K562 (cell line): Measurements from ENCODE around the gene PRSS22. TPM values are rescaled to one million over a fixed set of nuclear protein-coding genes. Genes with fewer than 3 reads are reported as not detected.

ENCODE experiments used
- BACH1 ChIP-seq: fragments of 200-800 bp; sonication (Bioruptor generic); IDR thresholded peaks from 2 replicates; pipeline ENCODE4 v1.6.1; 2016; ENCODE audit warnings: missing genetic modification characterization, missing compliant biosample characterization
- BCL6 ChIP-seq: fragments of 250-450 bp; sonication (Bioruptor Pico); IDR thresholded peaks from 2 replicates; pipeline ENCODE4 v1.4.0; 2020
- BRD9 ChIP-seq: fragments of 450-650 bp; IDR thresholded peaks from 2 replicates; pipeline ENCODE4 v1.6.1; 2018; ENCODE audit warnings: low read depth; ENCODE audit not compliant: partially characterized antibody
- CBX5 ChIP-seq: IDR thresholded peaks from 2 replicates; pipeline ENCODE4 v1.6.1; 2014; ENCODE audit warnings: low read depth, borderline replicate concordance
- CLOCK ChIP-seq: fragments of 250-450 bp; sonication (Bioruptor Pico); IDR thresholded peaks from 2 replicates; pipeline ENCODE4 v1.4.0; 2020; ENCODE audit warnings: mild to moderate bottlenecking, moderate library complexity, borderline replicate concordance
- CREB1 ChIP-seq, 2 experiments: sonication (generic) in 1 of 2; formaldehyde crosslinking in 1 of 2; IDR thresholded peaks; 2 replicates each; pipeline versions ENCODE4 v1.6.1 to v1.8.0; 2012 to 2022; ENCODE audit warnings: inconsistent platforms in 1 of 2, mild to moderate bottlenecking in 1 of 2, missing genetic modification reagents in 1 of 2, moderate library complexity in 1 of 2
- CREBBP ChIP-seq: IDR thresholded peaks from one replicate; pipeline ENCODE4 v1.6.1; 2012; ENCODE audit warnings: low read depth, mild to moderate bottlenecking, control low read depth, inconsistent platforms, low read length
- ETS2 ChIP-seq: IDR thresholded peaks from 2 replicates; pipeline ENCODE4 v1.6.1; 2016; ENCODE audit warnings: borderline replicate concordance, missing genetic modification characterization, mild to moderate bottlenecking, moderate library complexity, missing compliant biosample characterization; ENCODE audit not compliant: poor library complexity, severe bottlenecking
- ETV6 ChIP-seq, 3 experiments: fragments of 150-350 bp in 1 of 3; sonication (generic) in 1 of 3; formaldehyde crosslinking in 1 of 3; IDR thresholded peaks; 2 replicates each; pipeline versions ENCODE4 v1.6.1 to v1.8.0; 2014 to 2022; ENCODE audit warnings: borderline replicate concordance in 2 of 3, low read depth in 2 of 3, antibody characterized with exemption in 1 of 3, low read length in 1 of 3, mild to moderate bottlenecking in 1 of 3, missing genetic modification reagents in 1 of 3
- HCFC1 ChIP-seq: IDR thresholded peaks from 2 replicates; pipeline ENCODE4 v1.6.1; 2012; ENCODE audit warnings: low read depth, low read length, improper control_type of control experiment
- HMG20A ChIP-seq: fragments of 450-650 bp; formaldehyde crosslinking; conservative IDR thresholded peaks from 2 replicates; pipeline ENCODE4 v1.4.0; 2020; ENCODE audit warnings: mild to moderate bottlenecking, mixed read lengths
- HMG20B ChIP-seq: fragments of 250-450 bp; sonication (Bioruptor Pico); IDR thresholded peaks from 2 replicates; pipeline ENCODE4 v1.5.0; 2021; ENCODE audit warnings: mild to moderate bottlenecking
- HNRNPLL ChIP-seq: fragments of 200-400 bp; formaldehyde crosslinking; IDR thresholded peaks from 2 replicates; pipeline ENCODE4 v1.6.1; 2017; ENCODE audit warnings: low read length, low read depth, mild to moderate bottlenecking; ENCODE audit not compliant: poor library complexity, severe bottlenecking
- NR3C1 ChIP-seq: sonication (generic); formaldehyde crosslinking; IDR thresholded peaks from 2 replicates; pipeline ENCODE4 v1.8.1; 2022; ENCODE audit warnings: missing genetic modification reagents
- PTTG1 ChIP-seq: fragments of 450-650 bp; IDR thresholded peaks from 2 replicates; pipeline ENCODE4 v1.6.1; 2016; ENCODE audit warnings: low read depth, mild to moderate bottlenecking, missing genetic modification characterization, missing compliant biosample characterization
- RBM14 ChIP-seq: fragments of 200-400 bp; formaldehyde crosslinking; IDR thresholded peaks from 2 replicates; pipeline ENCODE4 v1.6.1; 2018; ENCODE audit warnings: low read depth, mild to moderate bottlenecking, low read length, moderate library complexity, borderline replicate concordance; ENCODE audit not compliant: insufficient read depth
- SIX5 ChIP-seq, 2 experiments: IDR thresholded peaks; 2 replicates each; pipeline ENCODE4 v1.6.1; 2011; ENCODE audit warnings: low read length in 2 of 2, borderline replicate concordance in 1 of 2, low read depth in 1 of 2, mild to moderate bottlenecking in 1 of 2, moderate library complexity in 1 of 2; ENCODE audit not compliant: insufficient read depth in 1 of 2
- SRSF3 ChIP-seq: fragments of 200-400 bp; formaldehyde crosslinking; IDR thresholded peaks from 2 replicates; pipeline ENCODE4 v1.6.1; 2016; ENCODE audit warnings: mild to moderate bottlenecking, low read length, moderate library complexity; ENCODE audit not compliant: insufficient read depth
- TAF15 ChIP-seq: fragments of 200-400 bp; formaldehyde crosslinking; IDR thresholded peaks from 2 replicates; pipeline ENCODE4 v1.6.1; 2017; ENCODE audit warnings: mild to moderate bottlenecking, low read depth, low read length, moderate library complexity
- TBL1XR1 ChIP-seq, 2 experiments: IDR thresholded peaks; 2 replicates each; pipeline ENCODE4 v1.6.1; 2012; ENCODE audit warnings: improper control_type of control experiment in 2 of 2, low read length in 2 of 2, mild to moderate bottlenecking in 1 of 2
- ZBTB5 ChIP-seq: fragments of 450-650 bp; IDR thresholded peaks from 2 replicates; pipeline ENCODE4 v1.6.1; 2017; ENCODE audit warnings: antibody characterized with exemption
- ZNF143 ChIP-seq: sonication (generic); formaldehyde crosslinking; IDR thresholded peaks from 2 replicates; pipeline ENCODE4 v1.9.0; 2022; ENCODE audit warnings: mild to moderate bottlenecking, missing genetic modification reagents
- ZSCAN32 ChIP-seq: fragments of 450-650 bp; formaldehyde crosslinking; IDR thresholded peaks from 2 replicates; pipeline ENCODE4 v1.4.0; 2020; ENCODE audit warnings: mild to moderate bottlenecking, moderate library complexity
- polyA plus RNA-seq, 8 experiments: library from polyadenylated mRNA; depleted of rRNA in 4 of 8; stranded (reverse) in 5 of 8; unstranded in 3 of 8; fragments of >200 nt; fragmentation: Nextera tagmentation in 2 of 8; fragmentation: Illumina TruSeq in 1 of 8; extraction: Ambion mirVana in 2 of 8; extraction: Trizol in 1 of 8; gene quantifications; 2 replicates each; pipeline versions ENCODE4 v1.2.1 to v1.2.3, GENCODE V29; 2011 to 2014; ENCODE audit warnings: inconsistent platforms in 1 of 8, missing spikeins in 1 of 8
- total RNA-seq, 7 experiments: library from RNA; depleted of rRNA in 6 of 7; stranded (reverse); fragments of >200 nt in 6 of 7; fragmentation: Illumina TruSeq in 2 of 7; extraction: Trizol in 2 of 7; gene quantifications; 2 replicates each; pipeline versions ENCODE4 v1.2.1 to v1.2.3, GENCODE V29; 2011 to 2021; ENCODE audit warnings: low replicate concordance in 1 of 7

The PRSS22 gene
- total and polyA plus RNA-seq, 9 of the 15 experiments (the other 6 are each of a cell fraction or from before 2014, with no cell fraction given): 0.13 to 0.42 TPM; not detected in 7

- no peak for TF ChIP-seq CLOCK
- no peak for TF ChIP-seq ZBTB5
- TF ChIP-seq ETV6 (IDR thresholded peaks at IDR 0.05; ENCODE audit: borderline replicate concordance in 1 of 2, low read depth in 2 of 2, low read length in 1 of 2): peak; percentile 83 to 90; a peak in 3 of 4 replicates
- TF ChIP-seq ETV6 (CRISPR knock-in tag; IDR thresholded peaks at IDR 0.05; ENCODE audit: borderline replicate concordance): no peak
- TF ChIP-seq NR3C1 (CRISPR knock-in tag): no peak
- TF ChIP-seq ETS2 (tag): no peak
- TF ChIP-seq SRSF3: no peak
- no peak for TF ChIP-seq TBL1XR1 (IDR thresholded peaks at IDR 0.05; ENCODE audit: low read length in 2 of 2)
- no peak for TF ChIP-seq RBM14
- peak; percentile 74 for TF ChIP-seq HCFC1
- no peak; a peak in 1 of 4 replicates for TF ChIP-seq SIX5 (IDR thresholded peaks at IDR 0.05; ENCODE audit: borderline replicate concordance in 1 of 2, insufficient read depth in 1 of 2, low read depth in 1 of 2, low read length in 2 of 2)
- no peak for TF ChIP-seq BACH1 (tag)
- TF ChIP-seq ZNF143 (CRISPR knock-in tag): 0 out of 2 replicates have a peak, but pooled peaks have one; percentile 30
- no peak for TF ChIP-seq HMG20B
- TF ChIP-seq PTTG1: no peak
- 0 out of 2 replicates have a peak, but pooled peaks have one; percentile 26 for TF ChIP-seq CBX5
- TF ChIP-seq BCL6 (CRISPR knock-in tag): no peak
- TF ChIP-seq HMG20A (CRISPR knock-in tag): no peak
- TF ChIP-seq CREB1 (IDR thresholded peaks at IDR 0.05): peak; percentile 71
- TF ChIP-seq CREB1 (CRISPR knock-in tag; IDR thresholded peaks at IDR 0.05): peak; percentile 86
- no peak for TF ChIP-seq HNRNPLL
- TF ChIP-seq CREBBP: no peak
- no peak for TF ChIP-seq TAF15
- TF ChIP-seq BRD9: no peak
- TF ChIP-seq ZSCAN32: no peak
These were observed 15.5 kb downstream of the PRSS22 start (continued) for GRCh38 chr16:2842340-2843000.
